Measurements from ENCODE around the gene PAX9. TPM values are rescaled to one million over a fixed set of nuclear protein-coding genes. Genes with fewer than 3 reads are reported as not detected.

PAX9 gene
- total and polyA plus RNA-seq, 8 donors = 0.37 to 17.0 TPM; not detected in 6

- 40 to 52% (median 45%) methylated on average over 3 of the region's 3 CpGs for WGBS, 5 donors
- no peaks in the 10 kb centered on the region for H3K36me3 ChIP-seq
- no peak overlapping the region for H3K27ac ChIP-seq
- intact Hi-C loops (cut with DNase I; ENCODE audit: low total_unique reads) = no loop called here
- no peak overlapping the region for H3K4me3 ChIP-seq
- peaks cover 4 to 10% (median 8%) of the 10 kb centered on the region in 4 donors for H3K4me1 ChIP-seq
- no peak for DNase-seq
- peaks cover 0 to 9% (median 0%) of the 10 kb centered on the region in 4 donors for H3K9me3 ChIP-seq
- TF ChIP-seq POLR2A (IDR thresholded peaks at IDR 0.05) = no peak
- TF ChIP-seq CTCF (IDR thresholded peaks at IDR 0.05) = no peak
- TF ChIP-seq EP300 (IDR thresholded peaks at IDR 0.05) = no peak
- no peak for TF ChIP-seq POLR2AphosphoS5 (IDR thresholded peaks at IDR 0.05)
- peaks cover 9 to 96% (median 34%) of the 10 kb centered on the region in 3 donors for H3K27me3 ChIP-seq
Measured at GRCh38 chr14:36671149-36671548, 9.5 kb downstream of the PAX9 start.

GRCh38 chr14:36672095-36672494 lies 10.4 kb downstream of the PAX9 start:
- WGBS, 5 donors = 68 to 79% (median 74%) methylated on average over 4 of the region's 4 CpGs
- Histone ChIP-seq H3K4me3 (no peak overlapping the region), H3K4me1 (peaks cover 0 to under 1% (median 0%) of the 10 kb centered on the region in 4 donors), H3K27me3 (peaks cover 0 to 96% (median 27%) of the 10 kb centered on the region in 3 donors), H3K36me3 (no peaks in the 10 kb centered on the region), H3K9me3 (no peaks in the 10 kb centered on the region), H3K27ac (no peak overlapping the region)
- no peak for TF ChIP-seq CTCF (IDR thresholded peaks at IDR 0.05)
- no peak for TF ChIP-seq EP300 (IDR thresholded peaks at IDR 0.05)
- no peak for TF ChIP-seq POLR2A (IDR thresholded peaks at IDR 0.05)
- TF ChIP-seq POLR2AphosphoS5 (IDR thresholded peaks at IDR 0.05) = no peak
- DNase-seq = no peak
- intact Hi-C loops (cut with DNase I; ENCODE audit: low total_unique reads) = no loop called here

- peaks cover 0 to 75% (median 13%) of the 10 kb centered on the region in 3 donors for H3K27me3 ChIP-seq
- no peak for DNase-seq
- WGBS, 5 donors = 77 to 85% (median 83%) methylated on average over 3 of the region's 3 CpGs
- no peaks in the 10 kb centered on the region for H3K9me3 ChIP-seq
- intact Hi-C loops (cut with DNase I; ENCODE audit: low total_unique reads) = no loop called here
- no peaks in the 10 kb centered on the region for H3K36me3 ChIP-seq
- TF ChIP-seq CTCF (IDR thresholded peaks at IDR 0.05) (no peak), EP300 (IDR thresholded peaks at IDR 0.05) (no peak), POLR2A (IDR thresholded peaks at IDR 0.05) (no peak), POLR2AphosphoS5 (IDR thresholded peaks at IDR 0.05) (no peak)
- no peak overlapping the region for H3K4me3 ChIP-seq
- no peaks in the 10 kb centered on the region for H3K4me1 ChIP-seq
- H3K27ac ChIP-seq = no peak overlapping the region
Measured at GRCh38 chr14:36674659-36675058, 13.0 kb downstream of the PAX9 start.

- no peak for TF ChIP-seq POLR2A (IDR thresholded peaks at IDR 0.05)
- TF ChIP-seq CTCF (IDR thresholded peaks at IDR 0.05) = no peak
- no peak for TF ChIP-seq POLR2AphosphoS5 (IDR thresholded peaks at IDR 0.05)
- TF ChIP-seq EP300 (IDR thresholded peaks at IDR 0.05) = no peak
- intact Hi-C loops (cut with DNase I; ENCODE audit: low total_unique reads) = no loop called here
- H3K9me3 ChIP-seq = no peaks in the 10 kb centered on the region
- WGBS, 5 donors = 58 to 67% (median 62%) methylated on average over 6 of the region's 6 CpGs
- H3K4me1 ChIP-seq = no peaks in the 10 kb centered on the region
- no peaks in the 10 kb centered on the region for H3K36me3 ChIP-seq
- DNase-seq = no peak
- H3K27ac ChIP-seq = no peak overlapping the region
- peaks cover 0 to 65% (median 13%) of the 10 kb centered on the region in 3 donors for H3K27me3 ChIP-seq
- H3K4me3 ChIP-seq = no peak overlapping the region
Measured at GRCh38 chr14:36675581-36675980, 13.9 kb downstream of the PAX9 start.

All from stomach (tissue), 9 donors.